Measurements from ENCODE around the gene ACTL7B. TPM values are rescaled to one million over a fixed set of nuclear protein-coding genes. Genes with fewer than 3 reads are reported as not detected.

ACTL7B gene
- total and polyA plus RNA-seq, 2 of the 4 experiments (the other 2 are of a cell fraction), result not detected

DNA sequence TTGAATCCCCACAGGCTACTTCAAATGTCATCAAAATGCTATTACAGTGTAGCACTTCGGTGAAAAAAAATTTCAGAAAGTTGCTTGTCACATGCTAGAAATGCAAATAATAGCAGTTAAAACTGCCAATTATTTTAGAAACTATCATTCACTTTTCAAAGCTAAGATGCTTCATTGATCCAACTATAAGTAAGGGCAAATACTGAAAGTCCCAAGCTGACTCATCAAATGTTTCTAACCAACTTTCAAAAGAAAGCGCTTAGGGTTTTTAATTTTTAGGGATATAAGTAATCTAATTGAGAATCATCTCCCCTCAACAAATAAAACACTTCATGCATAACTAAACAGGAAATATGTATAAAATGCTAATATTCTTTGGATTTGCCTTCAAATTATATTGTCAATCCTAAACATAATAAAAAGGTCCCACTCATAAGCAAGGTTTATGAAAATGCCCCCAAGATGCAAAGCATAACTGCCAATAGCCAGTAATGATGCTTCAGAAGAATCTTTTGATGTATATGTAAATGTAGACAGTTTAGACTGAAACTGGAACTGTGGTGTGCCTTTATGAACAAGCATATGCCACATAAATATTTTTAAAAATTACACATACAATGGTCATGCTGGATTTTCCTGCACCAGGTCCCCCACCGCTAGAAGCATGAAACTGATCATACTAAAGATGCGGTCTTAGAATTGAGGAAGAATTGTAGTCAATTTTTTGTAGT lies 18.4 kb upstream of the ACTL7B start:
- WGBS, 2 experiments (ENCODE audit: extremely low coverage in 2 of 2, insufficient read length in 1 of 2), result 100% methylated on average over 1 of the region's 4 CpGs; no CpG with 5 or more reads in 1 of the 2 experiments
- in situ Hi-C loops (cut with MboI; ENCODE audit: low sequenced_read_pairs) (no loop called here), dilution Hi-C loops (cut with HindIII; ENCODE audit: low sequenced_read_pairs, unreplicated experiment) (no loop called here), intact Hi-C loops (cut with micrococcal nuclease) (no loop called here)
- no peak overlapping the region for H2BK5ac ChIP-seq (ENCODE audit: low read depth, low read length, poor library complexity, severe bottlenecking)
- no peak overlapping the region for H3K4me3 ChIP-seq (ENCODE audit: insufficient read depth, low read depth, low read length)
- no peak overlapping the region for H3K14ac ChIP-seq (replicated peaks; ENCODE audit: low read depth, low read length)
- H3K79me1 ChIP-seq (ENCODE audit: low read depth in 1 of 2, low read length in 2 of 2), result no peaks in the 10 kb centered on the region
- ChIA-PET CTCF (no interaction called here), POLR2A (ENCODE audit: unreplicated experiment) (interaction anchor here (0.7 kb wide), 1 partner anchor 1287 kb away, joined by 3 read pairs; no protein-coding TSS in a partner anchor)
- no peak overlapping the region for H3K27ac ChIP-seq (ENCODE audit: insufficient read depth, low read length)
- H2BK15ac ChIP-seq (ENCODE audit: low read depth, low read length), result no peak overlapping the region
- H4K5ac ChIP-seq (ENCODE audit: low read depth, low read length), result no peak overlapping the region
- H2BK120ac ChIP-seq (ENCODE audit: low read depth, low read length), result no peak overlapping the region
- H2BK20ac ChIP-seq (ENCODE audit: low read depth, low read length), result no peak overlapping the region
- DNase-seq, result no peak
- H2AK5ac ChIP-seq (ENCODE audit: low read depth, low read length), result no peak overlapping the region
- H3K4ac ChIP-seq (ENCODE audit: low read depth, low read length), result no peak overlapping the region
- TF ChIP-seq MAFK (IDR thresholded peaks at IDR 0.05; ENCODE audit: low read depth, low read length), result 0 out of 2 replicates have a peak, but pooled peaks have one; percentile 10
- TF ChIP-seq POLR2A (IDR thresholded peaks at IDR 0.05; ENCODE audit: low read depth, low read length), result no peak
- no peak overlapping the region for H3K4me2 ChIP-seq (ENCODE audit: low read depth, low read length)
- H4K20me1 ChIP-seq (ENCODE audit: insufficient read depth, low read length), result no peaks in the 10 kb centered on the region
- H3K4me1 ChIP-seq (ENCODE audit: control insufficient read depth, insufficient read depth, low read length), result peaks cover under 1% of the 10 kb centered on the region; the same call in 1 of the 2 replicates
- ATAC-seq (ENCODE audit: low read depth), result no peak
- H3K9ac ChIP-seq (ENCODE audit: low read depth, low read length), result no peak overlapping the region
- no peak overlapping the region for H3K18ac ChIP-seq (ENCODE audit: low read depth, low read length)
- no peak overlapping the region for H3K56ac ChIP-seq (ENCODE audit: extremely low read depth, insufficient read depth, low read length)
- H4K8ac ChIP-seq (ENCODE audit: low read depth in 2 of 2, low read length in 2 of 2), result no peak overlapping the region
- no peak overlapping the region for H2AK9ac ChIP-seq (replicated peaks; ENCODE audit: low read depth, low read length, poor library complexity)
- H3K9me1 ChIP-seq (ENCODE audit: insufficient read depth, low read length), result peaks cover under 1% of the 10 kb centered on the region; the same call in 1 of the 2 replicates
- H4K91ac ChIP-seq (ENCODE audit: insufficient read depth, low read depth, low read length), result no peak overlapping the region
- H3K27me3 ChIP-seq (ENCODE audit: control insufficient read depth, insufficient read depth, low read length), result no peaks in the 10 kb centered on the region
- H3K23ac ChIP-seq (ENCODE audit: low read depth, low read length), result no peak overlapping the region
- H3K9me3 ChIP-seq (ENCODE audit: control insufficient read depth, insufficient read depth, low read length), result no peaks in the 10 kb centered on the region; the same call in 1 of the 2 replicates
- peaks cover 33% of the 10 kb centered on the region for H3K36me3 ChIP-seq (ENCODE audit: control insufficient read depth, insufficient read depth, low read length)
- no peak overlapping the region for H2AFZ ChIP-seq (replicated peaks; ENCODE audit: low read length, poor library complexity)
- no TSS peak for BruUV-seq (replicated peaks)

Measured in IMR-90 (cell line).